ENCODE data around the gene XK. TPM values are rescaled to one million over a fixed set of nuclear protein-coding genes. Genes with fewer than 3 reads are reported as not detected.

XK gene
- total RNA-seq, 1 experiment from 2014 or later: not detected

- Histone ChIP-seq H3K27ac (no peak overlapping the region), H3K4me3 (no peak overlapping the region), H3K4me1 (no peaks in the 10 kb centered on the region), H3K27me3 (no peaks in the 10 kb centered on the region), H3K9me3 (replicated peaks) (no peaks in the 10 kb centered on the region), H3K36me3 (no peaks in the 10 kb centered on the region)
- DNase-seq: peak; percentile 2 to 30
Observed at GRCh38 chrX:37701588-37701987, 16.0 kb downstream of the XK start.

GRCh38 chrX:37711991-37712390 is 26.4 kb downstream of the XK start:
- DNase-seq: no peak

GRCh38 chrX:37712458-37712857 is 26.9 kb downstream of the XK start:
- no peak for DNase-seq
- H3K9me3 ChIP-seq (replicated peaks): no peaks in the 10 kb centered on the region
- no peak overlapping the region for H3K27ac ChIP-seq
- H3K4me1 ChIP-seq: no peaks in the 10 kb centered on the region
- no peak overlapping the region for H3K4me3 ChIP-seq
- no peaks in the 10 kb centered on the region for H3K27me3 ChIP-seq
- no peaks in the 10 kb centered on the region for H3K36me3 ChIP-seq

More at GRCh38 chrX:37711991-37712390, 26.4 kb downstream of the XK start:
- no peaks in the 10 kb centered on the region for H3K27me3 ChIP-seq
- H3K9me3 ChIP-seq (replicated peaks): no peaks in the 10 kb centered on the region
- H3K4me3 ChIP-seq: no peak overlapping the region
- no peaks in the 10 kb centered on the region for H3K4me1 ChIP-seq
- no peaks in the 10 kb centered on the region for H3K36me3 ChIP-seq
- no peak overlapping the region for H3K27ac ChIP-seq

GRCh38 chrX:37714479-37714878 is 28.9 kb downstream of the XK start:
- H3K9me3 ChIP-seq (replicated peaks): no peaks in the 10 kb centered on the region
- H3K27me3 ChIP-seq: no peaks in the 10 kb centered on the region
- no peaks in the 10 kb centered on the region for H3K36me3 ChIP-seq
- no peak overlapping the region for H3K27ac ChIP-seq
- no peaks in the 10 kb centered on the region for H3K4me1 ChIP-seq
- DNase-seq: no peak
- no peak overlapping the region for H3K4me3 ChIP-seq

GRCh38 chrX:37716602-37717001 is 31.0 kb downstream of the XK start:
- H3K27ac ChIP-seq: no peak overlapping the region

GRCh38 chrX:37717708-37718107 is 32.1 kb downstream of the XK start:
- no peaks in the 10 kb centered on the region for H3K9me3 ChIP-seq (replicated peaks)
- H3K36me3 ChIP-seq: no peaks in the 10 kb centered on the region
- H3K4me1 ChIP-seq: no peaks in the 10 kb centered on the region
- no peak overlapping the region for H3K27ac ChIP-seq
- DNase-seq: no peak
- H3K27me3 ChIP-seq: no peaks in the 10 kb centered on the region
- H3K4me3 ChIP-seq: no peak overlapping the region

More at GRCh38 chrX:37716602-37717001, 31.0 kb downstream of the XK start:
- Histone ChIP-seq H3K4me1 (no peaks in the 10 kb centered on the region), H3K36me3 (no peaks in the 10 kb centered on the region), H3K27me3 (no peaks in the 10 kb centered on the region), H3K9me3 (replicated peaks) (no peaks in the 10 kb centered on the region), H3K4me3 (no peak overlapping the region)
- no peak for DNase-seq

GRCh38 chrX:37722595-37722994 is 37.0 kb downstream of the XK start:
- Histone ChIP-seq H3K4me3 (no peak overlapping the region), H3K9me3 (replicated peaks) (no peaks in the 10 kb centered on the region), H3K27ac (no peak overlapping the region), H3K4me1 (no peaks in the 10 kb centered on the region), H3K27me3 (no peaks in the 10 kb centered on the region), H3K36me3 (no peaks in the 10 kb centered on the region)
- DNase-seq: no peak

- Histone ChIP-seq H3K27ac (no peak overlapping the region), H3K27me3 (no peaks in the 10 kb centered on the region), H3K9me3 (replicated peaks) (no peaks in the 10 kb centered on the region), H3K4me3 (no peak overlapping the region), H3K4me1 (no peaks in the 10 kb centered on the region), H3K36me3 (no peaks in the 10 kb centered on the region)
- DNase-seq: no peak
Observed at GRCh38 chrX:37726346-37726745, 40.8 kb downstream of the XK start.

GRCh38 chrX:37745354-37745753 is 59.8 kb downstream of the XK start:
- peak; percentile 33 to 63 for DNase-seq
- H3K27me3 ChIP-seq: no peaks in the 10 kb centered on the region

GRCh38 chrX:37745835-37746217 is 60.2 kb downstream of the XK start:
- H3K9me3 ChIP-seq (replicated peaks): no peaks in the 10 kb centered on the region
- no peak overlapping the region for H3K27ac ChIP-seq
- DNase-seq: no peak
- no peaks in the 10 kb centered on the region for H3K36me3 ChIP-seq
- H3K4me1 ChIP-seq: no peaks in the 10 kb centered on the region
- no peaks in the 10 kb centered on the region for H3K27me3 ChIP-seq
- H3K4me3 ChIP-seq: no peak overlapping the region

More at GRCh38 chrX:37745354-37745753, 59.8 kb downstream of the XK start:
- Histone ChIP-seq H3K4me3 (no peak overlapping the region), H3K9me3 (replicated peaks) (no peaks in the 10 kb centered on the region), H3K4me1 (no peaks in the 10 kb centered on the region), H3K36me3 (no peaks in the 10 kb centered on the region), H3K27ac (no peak overlapping the region)

- Histone ChIP-seq H3K27ac (no peak overlapping the region), H3K4me1 (no peaks in the 10 kb centered on the region), H3K4me3 (no peak overlapping the region), H3K9me3 (replicated peaks) (no peaks in the 10 kb centered on the region), H3K27me3 (no peaks in the 10 kb centered on the region), H3K36me3 (no peaks in the 10 kb centered on the region)
- no peak for DNase-seq
Observed at GRCh38 chrX:37746218-37746941, 60.8 kb downstream of the XK start.

- H3K27me3 ChIP-seq: no peaks in the 10 kb centered on the region
- H3K36me3 ChIP-seq: no peaks in the 10 kb centered on the region
- no peaks in the 10 kb centered on the region for H3K9me3 ChIP-seq (replicated peaks)
- no peak for DNase-seq
- no peaks in the 10 kb centered on the region for H3K4me1 ChIP-seq
- no peak overlapping the region for H3K27ac ChIP-seq
- no peak overlapping the region for H3K4me3 ChIP-seq
Observed at GRCh38 chrX:37746951-37747350, 61.4 kb downstream of the XK start.

- Histone ChIP-seq H3K4me1 (no peaks in the 10 kb centered on the region), H3K27ac (no peak overlapping the region), H3K4me3 (no peak overlapping the region), H3K9me3 (replicated peaks) (no peaks in the 10 kb centered on the region), H3K27me3 (no peaks in the 10 kb centered on the region), H3K36me3 (no peaks in the 10 kb centered on the region)
- DNase-seq: no peak
Observed at GRCh38 chrX:37752281-37752680, 66.7 kb downstream of the XK start.

GRCh38 chrX:37752936-37753335 is 67.3 kb downstream of the XK start:
- no peak overlapping the region for H3K4me3 ChIP-seq
- no peak overlapping the region for H3K27ac ChIP-seq
- no peaks in the 10 kb centered on the region for H3K9me3 ChIP-seq (replicated peaks)
- no peaks in the 10 kb centered on the region for H3K36me3 ChIP-seq
- H3K27me3 ChIP-seq: no peaks in the 10 kb centered on the region
- no peak for DNase-seq
- H3K4me1 ChIP-seq: no peaks in the 10 kb centered on the region

GRCh38 chrX:37753384-37753783 is 67.8 kb downstream of the XK start:
- Histone ChIP-seq H3K36me3 (no peaks in the 10 kb centered on the region), H3K9me3 (replicated peaks) (no peaks in the 10 kb centered on the region), H3K27me3 (no peaks in the 10 kb centered on the region), H3K4me3 (no peak overlapping the region), H3K27ac (no peak overlapping the region), H3K4me1 (no peaks in the 10 kb centered on the region)
- no peak for DNase-seq

- Histone ChIP-seq H3K36me3 (no peaks in the 10 kb centered on the region), H3K27me3 (no peaks in the 10 kb centered on the region), H3K4me3 (no peak overlapping the region), H3K27ac (no peak overlapping the region), H3K9me3 (replicated peaks) (no peaks in the 10 kb centered on the region), H3K4me1 (no peaks in the 10 kb centered on the region)
- DNase-seq: no peak
Observed at GRCh38 chrX:37754516-37754915, 68.9 kb downstream of the XK start.

Data from SJCRH30 (cell line).